Limb (tissue), 2 donors: ENCODE measurements around the gene ZSCAN10.

ENCODE experiments used
- DNase-seq, 2 donors: peaks; one replicate each; pipeline ENCODE4 v3.0.0-alpha.2; 2016; ENCODE audit errors: extremely low spot score in 2 of 2

The ZSCAN10 gene

GRCh38 chr16:3046641-3047386 is 52.3 kb downstream of the ZSCAN10 start:
- no peak for DNase-seq

GRCh38 chr16:3045758-3046640 is 53.1 kb downstream of the ZSCAN10 start, which contains the start of gene MMP25:
Gene MMP25, plus strand, starts transcription at chr16:3046561. Its CDS starts 357 bp downstream, at chr16:3046918.
- no peak for DNase-seq

- no peak for DNase-seq
Measured at GRCh38 chr16:3044708-3045107, 54.4 kb downstream of the ZSCAN10 start.

- DNase-seq, result no peak
Measured at GRCh38 chr16:3042376-3042775, 56.7 kb downstream of the ZSCAN10 start.

GRCh38 chr16:3038896-3039295 is 60.2 kb downstream of the ZSCAN10 start:
- DNase-seq, result no peak
